ENCODE results near the gene ATG13.
"Not testable (repeated sequence)": the region's sequence is repeated elsewhere in the genome, so short reads cannot be mapped to it uniquely, and the experiment has no call there.

ATG13 gene

DNA sequence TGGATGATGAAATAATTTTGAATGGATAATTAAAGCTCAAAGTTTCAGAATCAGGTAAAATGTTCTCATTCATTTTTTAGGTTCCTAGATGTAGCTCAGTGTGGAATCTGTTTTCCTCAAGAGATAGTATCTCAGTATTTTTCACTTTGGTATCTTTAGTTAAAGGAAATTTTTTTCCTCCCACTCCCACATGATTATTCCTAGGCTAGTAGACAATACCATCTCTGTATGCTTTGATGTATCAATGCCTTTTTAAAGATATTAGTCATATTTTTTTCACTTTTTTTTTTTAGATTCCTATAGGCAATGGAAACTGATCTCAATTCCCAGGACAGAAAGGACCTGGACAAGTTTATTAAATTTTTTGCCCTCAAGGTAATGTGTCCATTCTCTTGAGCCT, 26.6 kb downstream of the ATG13 start:
- DNase-seq (ENCODE audit: low read depth): no peak

DNA sequence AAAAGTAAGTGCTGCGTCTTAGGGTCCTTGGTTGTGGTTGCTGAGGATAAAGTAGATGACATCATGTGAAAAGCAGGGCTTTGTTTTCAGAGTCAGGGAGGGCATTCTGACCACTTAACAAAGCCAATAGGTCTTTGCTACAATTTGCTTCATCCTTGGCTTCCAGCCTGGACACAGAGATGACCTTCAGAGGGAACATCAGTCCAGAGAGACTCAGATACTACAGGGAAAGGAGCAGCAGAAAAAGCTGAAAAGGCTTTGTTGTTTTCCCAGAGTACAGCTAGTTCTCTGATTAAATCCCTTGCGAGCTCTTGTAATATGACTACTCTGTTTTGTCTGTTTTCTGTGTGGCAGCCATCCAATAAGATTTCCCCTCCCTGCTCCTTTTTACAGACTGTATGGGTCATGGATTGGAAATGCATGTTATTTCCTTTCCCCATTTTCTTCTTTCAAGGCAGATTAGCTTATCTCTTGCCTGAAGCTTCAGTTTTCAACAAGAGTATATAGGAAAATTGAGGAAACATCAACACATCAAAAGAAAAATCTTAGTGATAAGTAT, 31.9 kb downstream of the ATG13 start:
- DNase-seq (ENCODE audit: low read depth): peak; percentile 91

DNA sequence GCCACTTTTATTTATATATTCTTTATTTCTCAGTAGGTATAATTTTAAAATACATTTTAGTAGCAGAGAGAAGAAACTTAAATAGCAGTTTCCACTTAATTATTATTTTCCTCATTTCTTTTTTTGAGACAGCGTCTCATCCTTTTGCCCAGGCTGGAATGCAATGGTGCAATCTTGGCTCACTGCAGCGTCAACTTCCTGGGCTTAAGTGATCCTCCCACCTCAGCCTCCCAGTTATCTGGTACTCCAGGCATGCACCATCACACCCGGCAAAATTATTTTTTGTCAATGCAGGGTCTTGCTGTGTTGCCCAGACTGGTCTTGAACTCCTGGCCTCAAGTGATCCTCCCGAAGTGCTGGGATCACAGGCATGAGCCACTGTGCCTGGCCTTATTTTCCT, 38.3 kb downstream of the ATG13 start:
- no peak for DNase-seq (ENCODE audit: low read depth)

DNA sequence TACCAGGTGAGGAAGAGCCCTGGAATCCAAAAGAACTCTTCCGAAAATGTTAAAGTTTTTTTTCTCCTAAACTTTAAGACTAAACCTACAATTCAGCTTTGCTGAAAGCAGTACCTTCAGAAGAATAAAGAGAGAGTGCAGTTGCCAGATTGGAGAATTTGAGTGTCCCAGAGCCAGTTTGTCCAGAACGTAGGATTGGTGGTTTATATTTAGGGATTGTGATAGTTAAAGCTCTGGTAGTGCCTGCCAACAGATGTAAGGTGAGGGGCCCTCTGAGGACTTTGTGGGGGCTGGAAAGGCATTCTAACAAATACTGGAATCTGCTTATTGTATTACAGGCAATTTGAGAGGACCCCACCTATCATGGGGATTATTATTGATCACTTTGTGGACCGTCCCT, 39.8 kb downstream of the ATG13 start:
- DNase-seq (ENCODE audit: low read depth): no peak

- peak; percentile 52 for DNase-seq (ENCODE audit: low read depth)
These were observed 40.9 kb downstream of the ATG13 start for GRCh38 chr11:46658259-46658658.

- DNase-seq (ENCODE audit: low read depth): peak; percentile 56
These were observed 42.6 kb downstream of the ATG13 start for GRCh38 chr11:46659908-46660307.

GRCh38 chr11:46661836-46662235, 44.5 kb downstream of the ATG13 start:
- DNase-seq (ENCODE audit: low read depth): no peak

GRCh38 chr11:46662366-46662765, 45.0 kb downstream of the ATG13 start:
- no peak for DNase-seq (ENCODE audit: low read depth)

DNA sequence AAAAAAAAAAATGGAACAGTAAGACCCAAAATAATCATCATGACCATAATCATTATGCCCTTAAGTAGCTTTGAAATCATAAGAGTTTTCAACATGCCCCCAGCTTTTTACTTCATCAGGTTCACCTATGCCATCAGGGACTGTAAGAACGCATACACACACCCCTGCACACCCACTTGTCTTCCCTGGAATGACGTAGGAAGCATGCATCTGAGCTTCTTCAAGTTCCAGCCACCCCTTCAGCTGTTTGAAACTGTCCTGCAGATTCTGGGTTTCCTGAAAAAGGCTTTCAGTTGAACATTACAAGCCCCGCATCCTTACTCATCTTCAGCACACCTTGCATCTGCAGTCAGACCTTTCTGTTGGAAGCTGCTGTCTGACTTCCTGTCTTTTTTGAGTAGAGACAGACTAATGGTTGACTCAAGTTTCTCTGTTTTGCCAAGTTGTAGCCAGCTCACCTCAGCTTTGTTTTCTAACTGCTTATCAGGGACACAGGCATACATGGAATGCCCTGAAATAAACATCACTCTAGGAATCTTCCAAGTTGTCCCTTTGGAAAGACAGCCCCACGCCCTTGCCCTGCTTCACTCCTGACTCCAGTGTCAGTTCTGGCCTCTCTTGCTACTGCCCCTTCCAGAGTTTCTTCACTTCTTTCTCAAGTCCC, 46.1 kb downstream of the ATG13 start:
- DNase-seq (ENCODE audit: low read depth): no peak

DNA sequence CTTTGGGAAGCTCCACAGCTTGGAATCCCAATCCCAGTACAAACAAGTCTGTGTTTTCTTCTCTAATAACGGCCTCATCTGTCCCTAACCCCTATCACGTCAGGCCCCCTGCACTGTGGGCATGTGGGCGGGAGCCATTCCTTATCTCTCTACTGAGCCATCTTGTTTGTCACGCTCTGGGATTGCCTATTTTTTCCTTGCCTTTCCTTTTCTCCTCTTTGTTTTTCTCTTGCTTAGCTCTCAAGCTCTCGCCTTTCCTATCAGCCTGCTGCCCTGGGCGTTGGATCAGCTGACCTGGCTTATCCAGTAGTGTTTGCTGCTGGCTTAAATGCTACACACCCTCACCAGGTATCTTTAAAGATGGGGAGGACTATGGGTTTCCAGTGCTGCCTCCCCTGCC, 47.3 kb downstream of the ATG13 start:
- no peak for DNase-seq (ENCODE audit: low read depth)

DNA sequence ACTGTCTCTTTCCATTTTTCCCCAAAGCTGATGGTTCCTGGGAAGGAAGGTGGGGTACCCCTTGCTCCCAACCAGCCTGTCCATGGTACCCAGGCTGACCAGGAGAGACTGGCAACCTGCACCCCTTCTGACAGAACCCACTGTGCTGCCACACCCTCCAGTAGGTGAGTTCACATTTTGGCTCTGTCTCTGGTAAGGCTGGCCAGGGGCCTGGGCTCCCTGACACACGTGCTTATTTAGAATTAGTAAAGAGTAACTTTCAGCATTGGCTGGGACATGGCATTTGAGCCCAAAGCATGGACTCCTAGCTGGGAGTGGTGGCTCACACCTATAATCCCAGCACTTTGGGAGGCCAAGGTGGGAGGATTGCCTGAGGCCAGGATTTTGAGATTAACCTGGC, 48.0 kb downstream of the ATG13 start:
- DNase-seq (ENCODE audit: low read depth): no peak

- no peak for DNase-seq (ENCODE audit: low read depth)
These were observed 49.2 kb downstream of the ATG13 start for GRCh38 chr11:46666516-46666915.

DNA sequence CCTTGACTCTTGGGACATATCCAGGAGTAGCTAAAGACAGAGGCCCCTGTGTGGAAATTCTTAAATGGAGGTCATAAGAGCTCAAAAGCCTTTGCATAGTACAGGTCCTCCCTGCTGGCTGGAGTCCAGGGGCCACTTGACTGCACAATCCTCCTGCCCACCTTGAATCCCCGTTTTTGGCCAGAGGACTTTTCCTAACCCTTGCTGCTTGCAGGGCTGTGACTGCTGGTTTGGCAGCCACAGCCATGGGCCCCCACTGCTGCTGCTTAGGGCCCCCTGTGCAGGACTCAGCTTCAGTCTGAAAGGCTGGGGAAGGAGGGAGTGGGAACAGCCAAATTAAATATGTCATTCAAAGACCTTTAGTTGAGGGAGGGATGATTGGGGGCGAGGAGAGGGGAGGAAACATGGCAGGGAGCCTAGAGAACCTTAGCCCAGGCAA, 49.7 kb downstream of the ATG13 start:
- DNase-seq (ENCODE audit: low read depth): no peak

DNA sequence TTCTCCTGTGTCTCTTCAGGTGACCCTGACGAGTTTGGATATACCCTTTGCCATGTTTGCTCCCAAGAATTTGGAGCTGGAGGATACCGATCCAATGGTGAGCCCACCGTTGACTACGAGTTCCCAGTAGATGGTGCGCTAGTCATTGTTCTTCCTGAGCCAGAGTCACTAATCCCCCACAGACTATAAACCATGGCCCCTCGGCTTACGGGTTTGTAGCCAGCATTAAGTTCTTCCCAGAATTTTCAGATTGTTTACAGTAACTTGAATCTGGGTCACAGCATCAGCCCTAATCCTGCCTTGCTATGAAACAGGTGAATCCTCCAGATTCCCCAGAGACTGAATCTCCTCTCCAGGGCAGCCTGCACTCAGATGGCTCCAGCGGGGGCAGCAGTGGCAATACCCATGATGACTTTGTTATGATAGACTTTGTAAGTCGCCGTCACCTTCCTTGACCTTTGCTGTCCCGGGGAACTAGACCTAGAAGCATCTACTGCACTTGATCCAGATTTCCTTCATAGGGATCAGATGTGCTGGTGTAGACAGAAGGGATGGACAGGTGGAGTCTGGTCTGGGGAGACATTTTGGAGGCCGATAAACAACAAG, 51.2 kb downstream of the ATG13 start:
- DNase-seq (ENCODE audit: low read depth): no peak

DNA sequence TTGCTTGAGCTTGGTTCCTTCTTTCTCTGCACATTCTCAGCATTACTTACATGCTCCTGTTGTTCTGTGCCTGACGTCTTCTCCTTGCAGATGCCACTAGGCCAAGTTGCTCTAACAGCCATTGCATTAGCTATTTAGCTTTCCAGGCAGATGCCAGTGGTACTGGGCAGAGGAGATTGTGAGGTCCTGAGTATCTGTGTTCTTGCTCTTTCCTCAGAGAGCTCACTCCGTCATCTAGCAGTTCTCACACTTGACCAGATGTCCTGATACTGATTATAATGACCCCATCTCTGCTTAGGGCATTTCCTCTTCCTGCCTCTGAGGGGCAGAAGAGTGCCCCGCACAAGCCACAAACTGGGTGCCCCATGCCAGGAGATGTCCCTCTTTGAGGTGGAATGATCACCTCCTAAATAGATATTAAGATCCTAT, 52.4 kb downstream of the ATG13 start:
- no peak for DNase-seq (ENCODE audit: low read depth)

GRCh38 chr11:46670521-46670920, 53.2 kb downstream of the ATG13 start:
- not testable (repeated sequence) for DNase-seq (ENCODE audit: low read depth)

- no peak for DNase-seq (ENCODE audit: low read depth)
These were observed 54.6 kb downstream of the ATG13 start for GRCh38 chr11:46671958-46672315.

GRCh38 chr11:46672381-46672839, 55.1 kb downstream of the ATG13 start:
- no peak for DNase-seq (ENCODE audit: low read depth)

DNA sequence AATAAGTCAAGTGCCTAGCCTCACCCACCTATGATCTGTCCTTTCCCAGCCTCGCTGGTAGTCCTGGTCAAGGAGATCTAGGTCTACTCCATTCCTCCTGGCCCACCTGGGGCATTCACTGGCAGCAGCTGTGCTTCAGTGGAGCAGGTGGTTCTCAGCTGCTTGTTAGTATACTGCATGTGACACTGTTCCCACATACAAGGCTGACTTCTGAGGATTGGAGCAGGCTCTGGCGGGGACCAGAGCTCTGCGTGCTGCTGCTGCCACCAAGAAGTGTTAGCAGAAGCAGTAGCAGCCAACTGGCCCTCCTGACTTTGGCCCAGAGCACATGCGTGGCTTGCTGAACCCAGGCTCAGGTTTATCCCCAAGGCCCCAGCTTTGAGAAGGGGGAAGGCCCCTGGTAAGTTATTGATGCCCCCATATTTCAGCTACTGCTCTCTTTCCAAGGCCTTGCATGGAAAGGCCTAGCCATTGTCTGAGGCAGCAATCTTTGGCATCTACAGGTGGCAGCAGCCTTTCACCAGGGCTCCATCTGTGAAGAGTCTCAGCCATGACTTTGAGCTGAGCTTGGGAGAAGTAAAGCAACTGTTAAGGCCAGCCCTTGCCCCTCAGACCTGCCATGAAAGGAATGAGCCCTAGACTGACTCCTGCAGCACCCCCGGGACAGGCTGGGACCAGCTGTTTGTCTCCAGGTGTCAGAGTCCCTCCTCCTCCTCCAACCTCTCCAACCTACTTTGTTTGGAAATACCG, 56.5 kb downstream of the ATG13 start:
- no peak for DNase-seq (ENCODE audit: low read depth)

GRCh38 chr11:46674463-46675287, 57.3 kb downstream of the ATG13 start:
- no peak for DNase-seq (ENCODE audit: low read depth)

DNA sequence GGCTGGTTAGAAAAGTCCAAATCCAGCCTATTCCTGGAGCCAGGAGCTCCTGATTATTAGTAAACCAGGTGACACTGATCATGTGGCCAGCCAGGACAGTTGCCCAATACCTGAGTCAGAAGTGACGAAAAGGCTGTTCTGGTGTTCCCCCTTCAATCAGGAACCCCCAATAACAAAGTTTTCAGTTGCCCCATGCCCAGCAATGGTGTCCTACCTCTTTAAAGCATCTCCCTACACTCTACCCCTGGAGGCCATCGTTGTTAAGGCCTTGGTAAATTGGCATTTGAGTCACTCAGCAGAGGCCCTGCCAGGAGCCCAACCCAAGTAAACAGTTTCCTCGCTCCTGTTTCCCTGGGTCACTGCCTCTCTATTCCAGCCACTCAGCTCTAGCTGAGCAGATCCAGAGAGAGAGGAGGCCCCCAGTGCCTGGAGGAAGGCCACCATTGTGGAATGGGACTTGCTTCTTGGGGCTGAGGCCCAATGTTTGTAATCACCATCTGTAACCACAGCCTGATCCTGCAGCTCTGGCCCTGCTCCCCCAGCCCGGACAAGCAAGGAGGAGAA, 58.0 kb downstream of the ATG13 start:
- DNase-seq (ENCODE audit: low read depth): peak; percentile 76

GRCh38 chr11:46675949-46676348, 58.6 kb downstream of the ATG13 start:
- no peak for DNase-seq (ENCODE audit: low read depth)

Measured in GM04503 (cell line).